HCT116 (cell line): Measurements from ENCODE around the gene HCAR3. TPM values are rescaled to one million over a fixed set of nuclear protein-coding genes. Genes with fewer than 3 reads are reported as not detected.
A peak's percentile ranks its signal among the peaks of the same experiment; 100 is the strongest.

Source experiments
- ATAC-seq: fragments of 200-7000 bp; cut with Tn5 transposase; 2 replicates; pipeline ENCODE4 v1.9.1; 2020; ENCODE audit warnings: mild to moderate bottlenecking, moderate library complexity
- BruUV-seq: library from RNA; stranded (reverse); fragments of 400-500 nt; replicated peaks from 2 replicates; lab custom pipeline; 2021; lab: Mats Ljungman, UMichigan
- CTCF ChIA-PET: fragments of 300-600 bp; sonication (Branson Sonifier 250); formaldehyde crosslinking; loops from one replicate; lab custom pipeline; 2021; ENCODE audit warnings: antibody characterized with exemption; lab: Charles Lee
- POLR2A ChIA-PET: fragments of 300-600, 350-600 bp; sonication (Branson Sonifier 250); formaldehyde crosslinking; loops from one replicate; lab custom pipeline; 2021; ENCODE audit warnings: antibody characterized with exemption; lab: Charles Lee
- RAD21 ChIA-PET, 2 experiments: fragments of 300-600 bp; sonication (Branson Sonifier 250); formaldehyde crosslinking; loops; one replicate each; lab custom pipeline; 2023; ENCODE audit warnings: low total read pairs in 2 of 2; ENCODE audit not compliant: uncharacterized antibody in 2 of 2, unreplicated experiment in 2 of 2, low non-redundant PET in 1 of 2; lab: Charles Lee
- DNase-seq: peaks from one replicate; pipeline ENCODE4 v3.0.0-alpha.2; 2010; ENCODE audit warnings: low read depth, low spot score
- H2AFZ ChIP-seq: fragments of 200-600 bp; shearing (Covaris generic), sonication (generic); 2 replicates; pipeline ENCODE4 v1.6.1; 2017; ENCODE audit warnings: low read depth, mixed run types, mixed read lengths, antibody characterized with exemption, low read length; ENCODE audit not compliant: poor library complexity, severe bottlenecking
- H3K27ac ChIP-seq: 2 replicates; pipeline ENCODE4 v1.5.1; 2012; ENCODE audit warnings: low read depth, low read length
- H3K27me3 ChIP-seq: fragments of 200-600 bp; sonication (generic); 2 replicates; pipeline ENCODE4 v1.6.1; 2016; ENCODE audit warnings: mixed run types, low read length, mixed read lengths; ENCODE audit not compliant: insufficient read depth
- H3K36me3 ChIP-seq, 2 experiments: fragments of 200-500 bp in 1 of 2; fragments of 200-600 bp in 1 of 2; sonication (Bioruptor generic) in 1 of 2; sonication (generic) in 1 of 2; 2 replicates each; pipeline versions ENCODE4 v1.5.1 to v1.6.1; 2014 to 2016; ENCODE audit warnings: low read length in 2 of 2, inconsistent platforms in 1 of 2, mixed read lengths in 1 of 2, mixed run types in 1 of 2; ENCODE audit not compliant: insufficient read depth in 2 of 2, control insufficient read depth in 1 of 2
- H3K4me1 ChIP-seq, 2 experiments: fragments of 200-600 bp in 1 of 2; sonication (generic) in 1 of 2; 2 replicates each; pipeline versions ENCODE4 v1.5.1 to v1.6.1; 2012 to 2017; ENCODE audit warnings: low read length in 2 of 2, inconsistent platforms in 1 of 2, mild to moderate bottlenecking in 1 of 2, mixed read lengths in 1 of 2, mixed run types in 1 of 2, moderate library complexity in 1 of 2; ENCODE audit not compliant: insufficient read depth in 2 of 2, control insufficient read depth in 1 of 2
- H3K4me2 ChIP-seq: fragments of 200-600 bp; sonication (generic); 2 replicates; pipeline ENCODE4 v1.6.1; 2017; ENCODE audit warnings: mixed run types, low read length, mixed read lengths
- H3K4me3 ChIP-seq, 2 experiments: fragments of 200-600 bp in 1 of 2; sonication (generic) in 1 of 2; replicated peaks in 1 of 2; 2 replicates each; pipeline ENCODE4 v1.5.1; 2011 to 2016; ENCODE audit warnings: low read length in 2 of 2, control low read depth in 1 of 2, low read depth in 1 of 2, mild to moderate bottlenecking in 1 of 2, mixed read lengths in 1 of 2, mixed run types in 1 of 2
- H3K79me2 ChIP-seq: fragments of 200-600 bp; sonication (generic); 2 replicates; pipeline ENCODE4 v1.6.1; 2017; ENCODE audit warnings: mild to moderate bottlenecking, mixed run types, low read length, moderate library complexity, mixed read lengths; ENCODE audit not compliant: insufficient read depth
- H3K9ac ChIP-seq: fragments of 200-600 bp; sonication (generic); 2 replicates; pipeline ENCODE4 v1.6.1; 2016; ENCODE audit warnings: low read length, mixed read lengths
- H3K9me2 ChIP-seq: fragments of 200-600 bp; sonication (generic), shearing (Covaris generic); 2 replicates; pipeline ENCODE4 v1.6.1; 2017; ENCODE audit warnings: mixed run types, mild to moderate bottlenecking, moderate library complexity; ENCODE audit not compliant: insufficient read depth
- H3K9me3 ChIP-seq, 2 experiments: fragments of 200-500 bp in 1 of 2; fragments of 200-600 bp in 1 of 2; sonication (Bioruptor generic) in 1 of 2; sonication (generic) in 1 of 2; 2 replicates each; pipeline ENCODE4 v1.6.1; 2014 to 2017; ENCODE audit warnings: low read length in 2 of 2, mixed read lengths in 2 of 2, inconsistent platforms in 1 of 2, low read depth in 1 of 2, mild to moderate bottlenecking in 1 of 2, mixed run types in 1 of 2, moderate library complexity in 1 of 2; ENCODE audit not compliant: control insufficient read depth in 1 of 2, insufficient read depth in 1 of 2
- H4K20me1 ChIP-seq: fragments of 200-600 bp; sonication (generic), shearing (Covaris generic); 2 replicates; pipeline ENCODE4 v1.6.1; 2017; ENCODE audit warnings: mixed run types, mild to moderate bottlenecking, moderate library complexity; ENCODE audit not compliant: insufficient read depth
- CBX3 ChIP-seq: IDR thresholded peaks from 2 replicates; pipeline ENCODE4 v1.6.1; 2012; ENCODE audit warnings: low read depth
- ELF1 ChIP-seq: IDR thresholded peaks from 2 replicates; pipeline ENCODE4 v1.6.1; 2012; ENCODE audit warnings: low read depth, borderline replicate concordance
- EZH2 ChIP-seq: fragments of 200-600 bp; sonication (generic); IDR thresholded peaks from 2 replicates; pipeline ENCODE4 v1.6.1; 2017; ENCODE audit warnings: antibody characterized with exemption, mixed run types
- FOSL1 ChIP-seq: IDR thresholded peaks from 2 replicates; pipeline ENCODE4 v1.6.1; 2012; ENCODE audit warnings: low read depth
- JUND ChIP-seq: IDR thresholded peaks from 2 replicates; pipeline ENCODE4 v1.6.1; 2012
- MAX ChIP-seq: IDR thresholded peaks from 2 replicates; pipeline ENCODE4 v1.6.1; 2012
- POLR2AphosphoS5 ChIP-seq: IDR thresholded peaks from 2 replicates; pipeline ENCODE4 v1.6.1; 2011; ENCODE audit warnings: mild to moderate bottlenecking, low read depth, low read length, moderate library complexity
- RAD21 ChIP-seq: IDR thresholded peaks from 2 replicates; pipeline ENCODE4 v1.6.1; 2012; ENCODE audit warnings: low read depth, mild to moderate bottlenecking
- SIN3A ChIP-seq: IDR thresholded peaks from 2 replicates; pipeline ENCODE4 v1.6.1; 2012; ENCODE audit warnings: low read depth
- SP1 ChIP-seq: IDR thresholded peaks from 2 replicates; pipeline ENCODE4 v1.6.1; 2012; ENCODE audit warnings: low read depth
- ZFX ChIP-seq: fragments of 450-650 bp; IDR thresholded peaks from 2 replicates; pipeline ENCODE4 v1.6.1; 2017
- ZNF274 ChIP-seq: fragments of 200-500 bp; sonication (Bioruptor generic); IDR thresholded peaks from 2 replicates; pipeline ENCODE4 v1.6.1; 2014; ENCODE audit warnings: mild to moderate bottlenecking, low read depth, low read length, inconsistent platforms
- intact Hi-C: fragments of 100-400 bp; cut with micrococcal nuclease; formaldehyde crosslinking; loops from 2 replicates; pipeline ENCODE4 v1.10.0; 2022
- total RNA-seq: library from RNA; stranded (reverse); gene quantifications from one replicate; pipeline ENCODE4 v1.2.1, GENCODE V29; 2021; ENCODE audit not compliant: unreplicated experiment
- TF ChIP-seq, protein P1 (sequence below): IDR thresholded peaks from 2 replicates; pipeline ENCODE4 v1.6.1; 2012; ENCODE audit warnings: low read depth
- TF ChIP-seq, protein P2 (sequence below), 3 experiments: fragments of 200-600 bp in 1 of 3; sonication (generic) in 1 of 3; IDR thresholded peaks in 2 of 3; conservative IDR thresholded peaks in 1 of 3; 2 replicates each; pipeline ENCODE4 v1.5.1; 2012 to 2017; ENCODE audit warnings: low read depth in 2 of 3, low read length in 2 of 3, antibody characterized with exemption in 1 of 3, borderline replicate concordance in 1 of 3, control low read depth in 1 of 3, mild to moderate bottlenecking in 1 of 3, mixed read lengths in 1 of 3, mixed run types in 1 of 3, moderate library complexity in 1 of 3; ENCODE audit not compliant: insufficient read depth in 1 of 3

Gene HCAR3
- total RNA-seq, 1 experiment from 2014 or later: not detected

DNA sequence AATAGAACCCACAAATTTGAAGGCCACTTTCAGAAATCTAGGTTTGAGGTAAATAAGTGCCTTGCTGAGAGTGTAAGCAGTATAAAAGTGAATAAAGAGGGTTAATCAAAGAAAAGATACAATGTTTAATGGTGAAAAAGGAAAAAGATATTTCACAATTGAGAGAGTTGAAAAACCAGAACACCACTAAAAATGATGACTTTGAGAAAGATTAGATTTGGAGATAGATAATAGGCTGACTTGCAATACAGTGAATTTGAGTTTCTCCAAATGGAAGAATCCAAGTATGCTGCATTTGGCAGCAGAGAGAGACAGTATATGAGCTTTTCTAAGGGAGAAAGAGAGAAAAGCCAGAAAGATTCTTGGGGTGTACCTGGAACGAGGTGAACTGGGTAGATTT lies 38.2 kb upstream of the HCAR3 start:
- TF ChIP-seq EZH2 (no peak), CBX3 (no peak), ELF1 (no peak), ZNF274 (no peak), POLR2AphosphoS5 (no peak), MAX (no peak), SP1 (no peak), RAD21 (no peak), SIN3A (no peak)
- Histone ChIP-seq H3K36me3 (peaks cover 38 to 45% of the 10 kb centered on the region in 2 experiments), H3K9me3 (no peaks in the 10 kb centered on the region), H3K9me2 (no peaks in the 10 kb centered on the region), H4K20me1 (no peaks in the 10 kb centered on the region), H3K9ac (no peak overlapping the region), H3K27ac (no peak overlapping the region), H3K4me1 (peaks cover 5 to 14% of the 10 kb centered on the region in 2 experiments; a peak in 3 of 4 replicates), H2AFZ (no peak overlapping the region), H3K27me3 (no peaks in the 10 kb centered on the region), H3K79me2 (peaks cover 67% of the 10 kb centered on the region), H3K4me3 (no peak overlapping the region), H3K4me2 (no peak overlapping the region)
- no TSS peak for BruUV-seq
- intact Hi-C loops: no loop called here
- CTCF ChIA-PET: no interaction called here
- ATAC-seq (no peak), DNase-seq (no peak)
- RAD21 ChIA-PET: no interaction called here
- POLR2A ChIA-PET: no interaction called here

DNA sequence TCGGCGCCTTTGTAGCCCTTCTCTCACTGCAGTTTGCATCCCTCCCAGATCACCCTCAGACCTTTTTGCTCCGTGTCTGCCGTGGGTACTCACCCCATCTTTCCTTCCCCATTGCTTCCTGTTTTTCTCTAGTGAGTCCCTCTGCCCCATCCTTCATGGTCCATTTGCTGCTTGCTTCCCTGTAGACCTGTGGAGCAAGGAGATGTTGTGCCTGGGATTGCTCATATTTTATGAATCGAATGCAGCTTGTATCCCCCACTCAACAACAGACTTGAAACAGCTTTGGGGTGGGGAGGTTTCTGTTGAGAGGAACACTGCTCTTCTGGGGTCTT lies 36.7 kb upstream of the HCAR3 start:
- Histone ChIP-seq H3K9me2 (no peaks in the 10 kb centered on the region), H3K4me1 (peaks cover 5 to 14% of the 10 kb centered on the region in 2 experiments; a peak in 3 of 4 replicates), H4K20me1 (no peaks in the 10 kb centered on the region), H2AFZ (no peak overlapping the region), H3K27me3 (no peaks in the 10 kb centered on the region), H3K9ac (peak overlapping the region; percentile 86), H3K79me2 (peaks cover 53% of the 10 kb centered on the region), H3K9me3 (no peaks in the 10 kb centered on the region), H3K4me2 (peak overlapping the region; percentile 80), H3K36me3 (peaks cover 28 to 37% of the 10 kb centered on the region in 2 experiments), H3K27ac (peak overlapping the region; percentile 77), H3K4me3 (peak overlapping the region; percentile 90 to 99)
- BruUV-seq: no TSS peak
- RAD21 ChIA-PET: interaction anchor here (1.0 to 1.4 kb wide), 2 partner anchors 115 kb away, joined by 3 to 6 read pairs; no protein-coding TSS in a partner anchor
- TF ChIP-seq ZNF274 (no peak), ZFX (no peak), JUND (no peak), EZH2 (no peak), FOSL1 (no peak), POLR2AphosphoS5 (no peak), SP1 (no peak), SIN3A (no peak), CBX3 (no peak)
- TF ChIP-seq, protein P1, sequence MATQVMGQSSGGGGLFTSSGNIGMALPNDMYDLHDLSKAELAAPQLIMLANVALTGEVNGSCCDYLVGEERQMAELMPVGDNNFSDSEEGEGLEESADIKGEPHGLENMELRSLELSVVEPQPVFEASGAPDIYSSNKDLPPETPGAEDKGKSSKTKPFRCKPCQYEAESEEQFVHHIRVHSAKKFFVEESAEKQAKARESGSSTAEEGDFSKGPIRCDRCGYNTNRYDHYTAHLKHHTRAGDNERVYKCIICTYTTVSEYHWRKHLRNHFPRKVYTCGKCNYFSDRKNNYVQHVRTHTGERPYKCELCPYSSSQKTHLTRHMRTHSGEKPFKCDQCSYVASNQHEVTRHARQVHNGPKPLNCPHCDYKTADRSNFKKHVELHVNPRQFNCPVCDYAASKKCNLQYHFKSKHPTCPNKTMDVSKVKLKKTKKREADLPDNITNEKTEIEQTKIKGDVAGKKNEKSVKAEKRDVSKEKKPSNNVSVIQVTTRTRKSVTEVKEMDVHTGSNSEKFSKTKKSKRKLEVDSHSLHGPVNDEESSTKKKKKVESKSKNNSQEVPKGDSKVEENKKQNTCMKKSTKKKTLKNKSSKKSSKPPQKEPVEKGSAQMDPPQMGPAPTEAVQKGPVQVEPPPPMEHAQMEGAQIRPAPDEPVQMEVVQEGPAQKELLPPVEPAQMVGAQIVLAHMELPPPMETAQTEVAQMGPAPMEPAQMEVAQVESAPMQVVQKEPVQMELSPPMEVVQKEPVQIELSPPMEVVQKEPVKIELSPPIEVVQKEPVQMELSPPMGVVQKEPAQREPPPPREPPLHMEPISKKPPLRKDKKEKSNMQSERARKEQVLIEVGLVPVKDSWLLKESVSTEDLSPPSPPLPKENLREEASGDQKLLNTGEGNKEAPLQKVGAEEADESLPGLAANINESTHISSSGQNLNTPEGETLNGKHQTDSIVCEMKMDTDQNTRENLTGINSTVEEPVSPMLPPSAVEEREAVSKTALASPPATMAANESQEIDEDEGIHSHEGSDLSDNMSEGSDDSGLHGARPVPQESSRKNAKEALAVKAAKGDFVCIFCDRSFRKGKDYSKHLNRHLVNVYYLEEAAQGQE: no peak
- TF ChIP-seq, protein P2, sequence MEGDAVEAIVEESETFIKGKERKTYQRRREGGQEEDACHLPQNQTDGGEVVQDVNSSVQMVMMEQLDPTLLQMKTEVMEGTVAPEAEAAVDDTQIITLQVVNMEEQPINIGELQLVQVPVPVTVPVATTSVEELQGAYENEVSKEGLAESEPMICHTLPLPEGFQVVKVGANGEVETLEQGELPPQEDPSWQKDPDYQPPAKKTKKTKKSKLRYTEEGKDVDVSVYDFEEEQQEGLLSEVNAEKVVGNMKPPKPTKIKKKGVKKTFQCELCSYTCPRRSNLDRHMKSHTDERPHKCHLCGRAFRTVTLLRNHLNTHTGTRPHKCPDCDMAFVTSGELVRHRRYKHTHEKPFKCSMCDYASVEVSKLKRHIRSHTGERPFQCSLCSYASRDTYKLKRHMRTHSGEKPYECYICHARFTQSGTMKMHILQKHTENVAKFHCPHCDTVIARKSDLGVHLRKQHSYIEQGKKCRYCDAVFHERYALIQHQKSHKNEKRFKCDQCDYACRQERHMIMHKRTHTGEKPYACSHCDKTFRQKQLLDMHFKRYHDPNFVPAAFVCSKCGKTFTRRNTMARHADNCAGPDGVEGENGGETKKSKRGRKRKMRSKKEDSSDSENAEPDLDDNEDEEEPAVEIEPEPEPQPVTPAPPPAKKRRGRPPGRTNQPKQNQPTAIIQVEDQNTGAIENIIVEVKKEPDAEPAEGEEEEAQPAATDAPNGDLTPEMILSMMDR (IDR thresholded peaks at IDR 0.05 in 2 of 3, conservative IDR thresholded peaks at IDR 0.05 in 1 of 3; ENCODE audit: borderline replicate concordance in 1 of 3, insufficient read depth in 1 of 3, low read depth in 2 of 3, low read length in 2 of 3): no peak
- intact Hi-C loops: loop anchor here (2.0 kb wide), 1 partner anchor 416 kb away; no protein-coding TSS in a partner anchor
- DNase-seq: no peak
- CTCF ChIA-PET: interaction anchor here (1.4 kb wide), 1 partner anchor 111 kb away, joined by 3 read pairs; no protein-coding TSS in a partner anchor
- ATAC-seq: no peak
- POLR2A ChIA-PET: interaction anchor here (1.0 kb wide), 1 partner anchor 253 kb away, joined by 4 read pairs; the partner anchor contains the start of gene ZCCHC8
